Stimulated activated CD4-positive, alpha-beta T cell treated with anti-CD3 and anti-CD28 coated beads, Interleukin-2, amount 100 ng/mL, for 24 hours (primary cell): ENCODE results near the gene SIX2.
A peak's percentile ranks its signal among the peaks of the same experiment; 100 is the strongest.

Source experiments
- DNase-seq, 2 donors: peaks; one replicate each; pipeline ENCODE4 v3.0.0-alpha.2; 2020

SIX2 gene

GRCh38 chr2:45000921-45001868, 8.1 kb downstream of the SIX2 start:
- no peak for DNase-seq

- DNase-seq: no peak
Observed at GRCh38 chr2:45000341-45000901, 8.8 kb downstream of the SIX2 start.

GRCh38 chr2:44999540-44999939, 9.7 kb downstream of the SIX2 start:
- DNase-seq: no peak

GRCh38 chr2:44997963-44998362, 11.3 kb downstream of the SIX2 start:
- DNase-seq: no peak

GRCh38 chr2:44996356-44996755, 12.9 kb downstream of the SIX2 start:
- DNase-seq: no peak

- no peak for DNase-seq
Observed at GRCh38 chr2:44994377-44994776, 14.9 kb downstream of the SIX2 start.

- DNase-seq: no peak
Observed at GRCh38 chr2:44989176-44989575, 20.1 kb downstream of the SIX2 start.

- no peak for DNase-seq
Observed at GRCh38 chr2:44983836-44984604, 25.2 kb downstream of the SIX2 start.

- peak; percentile 77 to 80 for DNase-seq
Observed at GRCh38 chr2:44981714-44982108, 27.5 kb downstream of the SIX2 start.

- no peak for DNase-seq
Observed at GRCh38 chr2:44980751-44981713, 28.2 kb downstream of the SIX2 start.

- DNase-seq: no peak
Observed at GRCh38 chr2:44979581-44979980, 29.7 kb downstream of the SIX2 start.

GRCh38 chr2:44975571-44976450, 33.4 kb downstream of the SIX2 start:
- DNase-seq: no peak

- DNase-seq: no peak
Observed at GRCh38 chr2:44974064-44974715, 35.1 kb downstream of the SIX2 start.

- no peak for DNase-seq
Observed at GRCh38 chr2:44972771-44973535, 36.3 kb downstream of the SIX2 start.

GRCh38 chr2:44970846-44971450, 38.3 kb downstream of the SIX2 start:
- no peak for DNase-seq

GRCh38 chr2:44969936-44970335, 39.3 kb downstream of the SIX2 start:
- no peak for DNase-seq

- DNase-seq: no peak
Observed at GRCh38 chr2:44967727-44968432, 41.4 kb downstream of the SIX2 start.

- no peak for DNase-seq
Observed at GRCh38 chr2:44967056-44967455, 42.2 kb downstream of the SIX2 start.

GRCh38 chr2:44965684-44966083, 43.6 kb downstream of the SIX2 start:
- DNase-seq: no peak
